ENCODE measurements around the gene ABLIM2.

Gene ABLIM2

DNA sequence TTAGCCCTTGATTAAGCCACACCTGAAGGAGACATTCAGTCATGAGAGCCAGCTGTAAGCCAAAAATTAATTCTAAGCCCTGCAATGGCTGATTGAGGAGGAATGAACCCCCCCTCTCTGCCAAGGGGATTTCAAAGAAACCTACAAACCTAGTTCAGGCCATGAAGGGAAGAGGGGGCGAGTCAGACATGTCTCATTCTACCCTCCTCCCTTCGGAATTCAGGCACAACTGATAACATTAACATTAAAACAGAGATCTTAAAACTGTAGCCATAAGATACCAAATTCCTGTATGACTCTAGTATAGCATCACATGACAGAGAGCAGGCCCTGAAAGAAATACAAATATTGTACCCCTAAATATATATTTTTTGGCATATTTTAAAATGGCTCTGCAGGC is 178.6 kb downstream of the ABLIM2 start:
- H3K4me3 ChIP-seq (ENCODE audit: low read depth, low read length) = no peak overlapping the region
- no peak for DNase-seq (ENCODE audit: low read depth)
- TF ChIP-seq, protein P1, sequence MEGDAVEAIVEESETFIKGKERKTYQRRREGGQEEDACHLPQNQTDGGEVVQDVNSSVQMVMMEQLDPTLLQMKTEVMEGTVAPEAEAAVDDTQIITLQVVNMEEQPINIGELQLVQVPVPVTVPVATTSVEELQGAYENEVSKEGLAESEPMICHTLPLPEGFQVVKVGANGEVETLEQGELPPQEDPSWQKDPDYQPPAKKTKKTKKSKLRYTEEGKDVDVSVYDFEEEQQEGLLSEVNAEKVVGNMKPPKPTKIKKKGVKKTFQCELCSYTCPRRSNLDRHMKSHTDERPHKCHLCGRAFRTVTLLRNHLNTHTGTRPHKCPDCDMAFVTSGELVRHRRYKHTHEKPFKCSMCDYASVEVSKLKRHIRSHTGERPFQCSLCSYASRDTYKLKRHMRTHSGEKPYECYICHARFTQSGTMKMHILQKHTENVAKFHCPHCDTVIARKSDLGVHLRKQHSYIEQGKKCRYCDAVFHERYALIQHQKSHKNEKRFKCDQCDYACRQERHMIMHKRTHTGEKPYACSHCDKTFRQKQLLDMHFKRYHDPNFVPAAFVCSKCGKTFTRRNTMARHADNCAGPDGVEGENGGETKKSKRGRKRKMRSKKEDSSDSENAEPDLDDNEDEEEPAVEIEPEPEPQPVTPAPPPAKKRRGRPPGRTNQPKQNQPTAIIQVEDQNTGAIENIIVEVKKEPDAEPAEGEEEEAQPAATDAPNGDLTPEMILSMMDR (IDR thresholded peaks at IDR 0.05; ENCODE audit: control insufficient read depth, extremely low read depth, insufficient read depth) = no peak

GRCh38 chr4:7979652-7979968 is 179.0 kb downstream of the ABLIM2 start:
- H3K4me3 ChIP-seq (ENCODE audit: low read depth, low read length) = no peak overlapping the region
- TF ChIP-seq, protein P1 (IDR thresholded peaks at IDR 0.05; ENCODE audit: control insufficient read depth, extremely low read depth, insufficient read depth) = no peak
- DNase-seq (ENCODE audit: low read depth) = no peak

- no peak for DNase-seq (ENCODE audit: low read depth)
- TF ChIP-seq, protein P1 (IDR thresholded peaks at IDR 0.05; ENCODE audit: control insufficient read depth, extremely low read depth, insufficient read depth) = no peak
Observed at GRCh38 chr4:7978907-7979651, 179.5 kb downstream of the ABLIM2 start.

GRCh38 chr4:7978489-7978888 is 180.1 kb downstream of the ABLIM2 start:
- TF ChIP-seq, protein P1 (IDR thresholded peaks at IDR 0.05; ENCODE audit: control insufficient read depth, extremely low read depth, insufficient read depth) = no peak
- no peak for DNase-seq (ENCODE audit: low read depth)
- H3K4me3 ChIP-seq (ENCODE audit: low read depth, low read length) = no peak overlapping the region

More at GRCh38 chr4:7978907-7979651, 179.5 kb downstream of the ABLIM2 start:
- H3K4me3 ChIP-seq (ENCODE audit: low read depth, low read length) = no peak overlapping the region

- TF ChIP-seq, protein P1 (IDR thresholded peaks at IDR 0.05; ENCODE audit: control insufficient read depth, extremely low read depth, insufficient read depth) = no peak
- no peak for DNase-seq (ENCODE audit: low read depth)
- H3K4me3 ChIP-seq (ENCODE audit: low read depth, low read length) = no peak overlapping the region
Observed at GRCh38 chr4:7976634-7977033, 182.0 kb downstream of the ABLIM2 start.

DNA sequence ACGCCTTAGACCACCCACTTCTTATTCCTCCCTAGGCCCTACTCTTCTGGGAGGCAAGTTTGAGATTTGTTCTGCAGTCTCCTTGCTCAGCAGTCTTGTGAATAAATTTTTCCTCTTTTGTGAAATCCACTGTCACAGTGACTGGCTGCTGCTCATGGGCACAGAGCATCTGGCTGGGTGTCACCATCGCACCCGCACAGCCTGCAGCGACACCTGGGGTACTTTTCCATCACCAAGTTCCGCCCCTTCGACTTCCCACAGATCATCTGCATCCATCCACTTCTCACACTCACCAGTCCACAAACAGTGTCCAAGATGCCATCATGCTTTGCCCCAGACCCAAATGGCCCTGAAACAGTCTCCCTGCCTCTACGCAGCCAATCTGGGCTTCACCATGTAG is 182.6 kb downstream of the ABLIM2 start:
- TF ChIP-seq, protein P1 (IDR thresholded peaks at IDR 0.05; ENCODE audit: control insufficient read depth, extremely low read depth, insufficient read depth) = no peak
- DNase-seq (ENCODE audit: low read depth) = no peak
- H3K4me3 ChIP-seq (ENCODE audit: low read depth, low read length) = no peak overlapping the region

DNA sequence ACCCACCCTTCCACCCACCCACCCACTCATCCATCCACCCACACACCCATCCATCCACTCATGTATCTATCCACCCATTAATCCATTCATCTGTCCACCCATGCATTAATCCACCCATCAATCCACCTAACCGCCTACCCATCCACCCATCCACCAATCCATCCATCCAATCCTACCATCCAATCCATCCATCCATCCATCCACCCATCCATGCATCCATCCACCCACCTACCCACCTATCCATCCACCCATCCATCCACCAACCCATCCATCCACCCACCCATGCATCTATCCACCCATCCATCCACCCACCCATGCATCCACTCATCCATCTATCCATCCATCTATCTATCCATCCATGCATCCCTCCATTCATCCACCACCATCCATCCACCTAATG is 184.2 kb downstream of the ABLIM2 start:
- H3K4me3 ChIP-seq (ENCODE audit: low read depth, low read length) = no peak overlapping the region
- TF ChIP-seq, protein P1 (IDR thresholded peaks at IDR 0.05; ENCODE audit: control insufficient read depth, extremely low read depth, insufficient read depth) = no peak
- no peak for DNase-seq (ENCODE audit: low read depth)
